GM18507 (cell line): ENCODE data around the gene FCGR3A.
"Not testable (repeated sequence)": the region's sequence is repeated elsewhere in the genome, so short reads cannot be mapped to it uniquely, and the experiment has no call there.

ENCODE experiments used
- DNase-seq: peaks from one replicate; pipeline ENCODE4 v3.0.0; 2011; ENCODE audit warnings: low read depth; ENCODE audit not compliant: insufficient read length; ENCODE audit errors: extremely low spot score
- FAIRE-seq: peaks from 2 replicates; lab custom pipeline; 2011; peaks lifted over from hg19 to GRCh38; lab: Jason Lieb, UNC

Gene FCGR3A

DNA sequence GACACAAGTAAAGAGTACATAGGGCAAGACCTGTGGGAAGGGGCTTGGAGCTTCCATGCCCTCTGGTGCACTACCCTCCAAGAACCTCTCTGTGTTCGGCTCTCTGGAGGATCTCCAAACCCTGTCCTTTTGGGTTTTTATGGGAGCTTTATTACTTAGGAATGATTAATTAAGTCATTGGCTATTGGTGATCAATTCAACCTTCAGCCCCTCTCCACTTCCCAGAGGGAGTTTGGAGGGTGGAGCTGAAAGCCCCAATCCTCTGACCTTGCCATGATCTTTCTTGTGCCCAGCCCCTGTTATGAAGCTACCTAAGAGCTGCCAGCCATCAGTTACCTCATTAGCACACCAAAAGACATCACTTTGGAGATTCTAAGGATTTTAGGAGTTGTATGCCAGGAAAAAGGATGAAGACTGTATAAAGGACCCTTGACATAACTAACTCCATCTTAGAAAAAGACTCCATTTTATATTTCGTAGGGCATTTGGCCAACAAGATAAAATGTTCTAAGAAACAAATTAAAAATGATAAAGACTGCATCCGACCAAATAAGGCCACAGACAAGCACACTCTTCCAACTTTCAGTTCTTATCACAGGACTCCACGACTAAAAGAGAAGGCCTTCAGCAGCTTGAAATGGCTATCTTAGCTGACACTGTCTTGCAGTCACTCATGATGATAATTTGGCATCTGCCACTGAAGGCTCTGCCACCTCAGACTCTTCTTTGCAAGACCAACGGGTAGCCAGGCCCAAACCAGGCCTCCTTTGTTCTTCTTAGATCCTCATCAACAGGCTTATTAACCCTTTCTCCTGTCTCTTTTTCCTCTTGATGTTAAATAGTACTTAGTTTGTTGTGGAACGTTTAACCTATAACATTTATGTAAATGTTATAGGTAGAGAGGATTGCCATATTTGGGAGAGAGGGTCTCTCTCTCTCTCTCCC lies 8.2 kb upstream of the FCGR3A start:
- DNase-seq, FAIRE-seq: not testable (repeated sequence)

DNA sequence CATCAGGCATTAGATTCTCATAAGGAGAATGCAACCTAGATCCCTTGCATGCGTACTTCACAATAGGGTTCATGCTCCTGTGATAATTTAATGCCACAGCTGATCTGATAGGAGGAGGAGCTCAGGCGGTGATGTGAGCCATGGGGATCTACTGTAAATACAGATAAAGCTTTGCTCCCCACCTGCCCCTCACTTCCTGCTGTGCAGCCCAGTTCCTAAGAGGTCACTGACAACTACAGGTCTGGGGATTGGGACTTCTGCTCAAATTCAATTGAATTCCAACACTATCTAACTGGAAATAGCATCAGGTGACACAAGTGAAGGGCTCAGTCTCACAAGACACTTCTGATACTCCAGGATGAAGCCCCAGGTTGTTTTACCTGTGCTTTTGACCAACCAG lies 7.4 kb upstream of the FCGR3A start:
- not testable (repeated sequence) for FAIRE-seq, DNase-seq

DNA sequence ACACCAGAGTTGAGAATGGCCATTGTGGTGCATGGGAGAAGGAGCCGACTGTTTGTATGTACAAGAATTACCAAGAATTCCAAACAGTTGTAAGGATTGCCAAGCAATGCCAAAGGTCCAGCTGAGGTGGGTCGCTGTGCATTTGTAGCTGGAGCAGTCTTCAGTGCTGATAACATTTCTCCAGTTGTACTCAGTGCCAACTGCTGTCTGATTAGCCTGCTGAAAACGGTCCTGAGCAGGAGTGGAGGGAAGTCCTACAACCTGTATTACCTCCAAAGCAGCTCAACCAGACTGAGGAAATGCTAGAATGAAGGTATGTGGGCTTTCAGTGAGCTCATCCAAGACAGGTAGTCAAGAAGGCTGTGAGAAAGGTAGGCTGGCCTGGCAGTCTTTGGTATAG lies 6.5 kb upstream of the FCGR3A start:
- FAIRE-seq, DNase-seq: not testable (repeated sequence)

DNA sequence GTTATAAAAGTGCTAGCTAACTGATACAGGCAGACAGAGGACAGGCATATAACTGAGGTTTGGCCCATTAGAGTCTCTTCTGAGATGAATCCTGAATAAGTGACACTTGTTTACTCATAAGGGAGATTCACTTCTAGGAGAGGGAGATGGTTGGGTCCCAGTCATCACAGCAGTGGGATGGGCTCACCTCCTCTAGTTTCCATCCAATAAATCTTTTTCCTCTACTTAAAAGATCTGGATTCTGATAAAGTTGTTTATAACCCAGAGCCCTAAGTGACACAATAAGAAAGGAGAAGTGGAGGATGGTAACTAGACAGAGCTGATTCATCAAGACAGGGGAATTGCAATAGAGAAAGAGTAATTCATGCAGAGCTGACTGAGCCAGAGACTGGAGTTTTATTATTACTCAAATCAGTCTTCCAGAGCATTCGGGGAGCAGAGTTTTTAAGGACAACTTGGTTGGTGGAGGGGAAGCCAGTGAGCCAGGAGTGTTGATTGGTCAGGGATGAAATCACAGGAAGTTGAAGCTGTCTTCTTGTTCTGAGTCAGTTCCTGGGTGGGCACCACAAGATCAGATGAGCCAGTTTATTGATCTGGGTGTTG lies 5.3 kb upstream of the FCGR3A start:
- DNase-seq: not testable (repeated sequence)
- FAIRE-seq: peak; percentile 79

DNA sequence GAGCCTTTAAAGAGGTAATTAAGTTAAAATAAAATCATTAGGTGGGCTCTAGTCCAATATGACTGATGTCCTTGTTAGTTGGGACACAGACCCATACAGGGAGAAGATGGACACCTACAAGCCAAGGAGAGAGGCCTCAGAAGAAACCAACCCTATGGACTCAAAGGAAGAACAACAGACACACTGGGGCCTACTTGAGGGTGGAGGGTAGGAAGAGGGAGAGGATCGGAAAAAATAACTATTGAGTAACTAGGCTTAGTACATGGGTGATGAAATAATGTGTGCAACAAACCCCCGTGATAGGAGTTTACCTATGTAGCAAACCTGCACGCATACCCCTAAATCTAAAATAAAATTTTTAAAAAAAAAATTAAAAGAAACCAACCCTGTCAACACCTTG lies 4.7 kb upstream of the FCGR3A start:
- not testable (repeated sequence) for DNase-seq

DNA sequence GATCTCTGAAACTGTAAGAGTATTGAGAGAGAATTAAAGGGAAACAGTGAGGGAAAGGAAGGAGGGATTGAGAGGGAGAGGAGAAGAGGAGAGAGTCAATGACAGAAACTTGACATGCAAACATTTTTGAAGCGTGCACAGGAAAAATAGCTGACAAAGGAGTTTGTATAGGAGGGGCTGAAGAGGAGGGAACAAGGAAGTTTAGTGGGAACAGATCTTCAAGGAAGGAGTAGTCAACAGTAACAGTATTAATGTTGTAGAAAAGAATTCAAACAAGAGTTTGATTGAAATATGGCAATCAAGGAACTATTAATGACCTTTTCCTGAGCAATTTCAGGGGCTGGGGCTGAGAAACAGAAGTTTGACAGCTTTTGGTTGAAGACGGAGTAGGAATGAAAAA lies 4.0 kb upstream of the FCGR3A start:
- FAIRE-seq, DNase-seq: not testable (repeated sequence)

More for the DNA sequence above, 4.7 kb upstream of the FCGR3A start:
- FAIRE-seq: not testable (repeated sequence)

DNA sequence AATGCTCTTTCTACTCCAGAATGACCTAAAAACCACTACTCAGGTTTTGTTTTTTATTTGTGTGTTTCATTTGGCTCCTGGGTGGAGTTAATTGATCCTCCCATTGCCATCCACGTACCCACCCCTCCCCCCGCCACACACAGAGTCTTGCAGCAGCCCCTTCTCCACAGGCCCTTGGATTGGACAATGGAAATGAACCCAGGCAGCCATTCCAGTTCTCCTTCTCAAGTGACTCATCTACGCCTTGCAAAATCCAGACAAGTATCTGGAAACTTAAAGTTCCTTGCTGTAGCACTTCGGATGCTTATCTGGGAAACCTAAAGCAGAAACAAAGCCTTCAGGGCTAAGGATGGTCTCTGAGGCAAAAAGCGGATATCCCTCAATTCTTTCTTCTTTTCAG lies 1.3 kb upstream of the FCGR3A start:
- FAIRE-seq, DNase-seq: not testable (repeated sequence)

DNA sequence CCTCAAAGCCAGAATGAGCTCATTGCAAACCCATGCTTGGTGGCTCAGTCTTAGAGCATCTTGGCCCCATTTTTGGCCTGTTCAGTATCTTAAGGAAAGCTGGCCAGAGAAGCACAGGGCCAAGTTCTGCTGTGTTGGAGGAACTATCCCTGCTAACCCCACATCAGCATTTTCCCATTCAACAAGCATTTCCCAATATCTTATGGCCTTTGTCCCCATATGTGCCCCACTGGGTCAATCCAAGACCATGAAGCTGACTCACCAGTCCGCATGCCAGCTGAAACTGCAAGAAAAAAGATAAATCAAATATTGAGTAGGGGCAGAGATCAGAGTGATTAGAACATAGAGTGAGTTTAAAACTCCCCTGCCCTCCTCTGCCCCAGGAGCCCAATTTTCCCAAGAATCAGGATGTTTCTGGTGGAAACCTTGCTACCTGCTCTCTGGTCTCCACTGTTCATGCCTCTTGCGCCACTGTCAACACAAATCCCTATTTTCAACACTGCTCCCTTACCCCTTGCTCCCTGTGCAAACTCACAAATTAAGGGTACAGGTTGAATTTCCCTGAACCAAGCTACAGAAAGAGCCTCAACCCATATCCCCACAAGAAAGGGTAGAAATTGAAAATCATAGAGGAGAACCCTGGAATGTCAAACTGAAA lies 740 bp downstream of the FCGR3A start:
- not testable (repeated sequence) for FAIRE-seq, DNase-seq

DNA sequence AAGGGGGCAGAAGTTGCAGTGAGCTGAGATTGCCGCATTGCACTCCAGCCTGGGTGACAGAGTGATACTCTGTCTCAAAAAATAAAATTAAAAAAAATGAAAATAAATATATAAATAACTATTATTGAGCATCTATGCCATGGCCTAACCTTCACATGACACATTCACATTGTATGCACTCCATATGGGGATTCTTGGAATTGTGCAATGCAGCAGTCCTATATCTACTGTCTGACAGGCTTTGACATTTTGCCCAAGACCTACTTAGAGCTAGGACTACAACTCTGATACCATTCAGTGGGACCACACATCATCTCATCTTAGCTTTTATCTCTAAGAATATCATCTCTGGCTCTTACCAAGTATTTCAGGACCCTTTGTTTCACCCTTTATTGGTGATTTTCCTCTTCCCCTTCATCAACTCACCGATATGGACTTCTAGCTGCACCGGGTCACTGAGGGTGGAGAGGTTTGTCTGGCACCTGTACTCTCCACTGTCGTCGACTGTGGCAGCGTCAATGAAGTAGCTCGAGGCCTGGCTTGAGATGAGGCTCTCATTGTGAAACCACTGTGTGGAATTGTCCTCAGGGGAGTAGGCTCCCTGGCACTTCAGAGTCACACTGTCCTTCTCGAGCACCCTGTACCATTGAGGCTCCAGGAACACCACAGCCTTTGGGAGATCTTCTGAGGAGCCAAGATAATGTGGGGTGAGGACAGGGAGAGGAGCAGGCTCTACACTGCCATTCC lies 1.4 kb downstream of the FCGR3A start:
- FAIRE-seq, DNase-seq: not testable (repeated sequence)

DNA sequence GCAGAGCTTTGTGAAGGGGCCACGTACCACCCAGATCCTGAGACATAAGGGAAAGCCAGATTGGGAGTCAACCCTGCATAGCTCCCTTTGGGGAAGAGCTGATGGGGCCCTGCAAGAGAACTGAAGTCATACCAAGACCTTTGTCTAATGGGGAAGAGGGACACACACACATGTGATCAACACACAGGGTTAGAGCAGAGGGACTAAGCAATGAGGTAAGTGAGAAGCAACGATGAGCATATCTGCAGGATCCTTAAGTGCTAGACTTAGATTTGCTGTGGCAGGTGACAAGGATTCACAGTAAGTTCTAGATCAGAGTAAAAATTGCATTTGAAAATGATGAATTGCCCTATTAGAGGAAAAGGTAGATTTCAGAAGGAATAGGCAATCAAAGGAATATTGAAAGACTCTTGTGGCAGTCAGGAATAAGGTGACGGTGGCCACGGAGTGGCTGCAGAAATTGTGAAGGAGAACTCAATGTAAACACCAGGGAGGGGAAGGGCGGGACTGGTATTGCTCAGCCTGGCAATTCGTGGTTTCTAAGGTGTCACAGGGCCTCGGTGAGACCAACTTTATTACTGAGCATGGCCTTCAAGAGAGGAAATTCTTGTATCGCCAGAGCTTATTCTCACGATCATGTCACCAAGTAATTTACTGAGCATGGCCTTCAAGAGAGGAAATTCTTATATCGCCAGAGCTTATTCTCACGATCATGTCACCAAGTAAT lies 4.5 kb downstream of the FCGR3A start:
- DNase-seq, FAIRE-seq: not testable (repeated sequence)

DNA sequence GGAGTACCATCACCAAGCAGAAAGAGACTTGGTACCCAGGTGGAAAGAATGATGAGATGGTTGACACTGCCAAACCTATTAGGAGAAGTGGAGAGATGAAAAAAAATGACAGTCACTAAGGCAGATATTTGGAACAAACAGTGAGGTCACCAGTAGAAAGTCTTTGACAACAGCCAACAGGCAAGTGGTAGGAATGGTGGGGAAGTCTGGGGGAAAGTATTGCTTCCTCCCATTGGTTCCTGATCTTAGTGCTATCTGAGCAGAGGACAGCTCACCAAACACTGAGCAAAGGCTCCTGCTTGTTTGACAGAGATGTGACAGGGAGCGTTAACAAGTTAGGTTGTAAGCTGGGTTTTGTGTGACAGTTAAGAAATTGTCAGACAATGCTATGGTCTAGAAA lies 6.5 kb downstream of the FCGR3A start:
- DNase-seq, FAIRE-seq: not testable (repeated sequence)

DNA sequence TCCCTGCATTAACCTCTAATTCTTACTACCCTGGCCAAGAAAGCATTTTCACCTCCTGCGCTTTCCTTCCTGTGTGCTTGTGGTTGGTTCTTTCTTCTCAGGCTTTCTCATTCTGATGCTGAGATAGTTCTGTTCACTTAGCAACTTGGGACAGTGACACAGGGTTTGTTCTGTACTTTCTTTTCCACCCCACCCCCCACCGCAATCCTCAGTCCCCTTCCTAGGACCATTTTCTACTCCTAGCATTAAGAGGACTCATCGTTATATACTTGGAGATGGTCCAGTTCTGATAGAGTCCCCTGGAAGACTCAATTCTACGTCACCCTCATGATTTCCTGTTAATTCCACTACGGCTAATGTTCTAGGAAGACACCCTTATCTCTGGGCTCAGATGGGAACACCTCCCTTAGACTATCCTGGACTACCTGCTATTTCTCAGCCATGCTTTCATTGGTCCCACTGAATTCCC lies 7.5 kb downstream of the FCGR3A start:
- not testable (repeated sequence) for DNase-seq
- peak; percentile 97 for FAIRE-seq

DNA sequence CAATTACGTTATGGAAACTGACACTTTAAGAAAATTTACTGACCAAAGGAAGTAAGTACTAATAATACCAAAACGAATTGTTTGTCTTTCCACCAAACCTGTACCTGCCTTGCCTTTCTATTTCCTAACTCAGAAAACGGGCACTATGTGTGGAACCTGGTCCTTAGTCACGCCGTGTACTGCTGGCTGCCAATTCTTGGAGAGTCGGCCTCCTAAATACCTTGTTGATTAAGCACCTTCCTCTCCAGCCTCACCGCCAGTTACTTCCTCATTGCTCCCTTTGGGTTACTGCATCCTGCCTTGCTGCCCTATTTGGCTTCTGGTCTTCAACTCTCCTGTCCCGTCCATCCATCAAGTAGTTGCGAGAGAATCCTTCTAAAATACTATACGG lies 9.1 kb downstream of the FCGR3A start:
- not testable (repeated sequence) for DNase-seq, FAIRE-seq

DNA sequence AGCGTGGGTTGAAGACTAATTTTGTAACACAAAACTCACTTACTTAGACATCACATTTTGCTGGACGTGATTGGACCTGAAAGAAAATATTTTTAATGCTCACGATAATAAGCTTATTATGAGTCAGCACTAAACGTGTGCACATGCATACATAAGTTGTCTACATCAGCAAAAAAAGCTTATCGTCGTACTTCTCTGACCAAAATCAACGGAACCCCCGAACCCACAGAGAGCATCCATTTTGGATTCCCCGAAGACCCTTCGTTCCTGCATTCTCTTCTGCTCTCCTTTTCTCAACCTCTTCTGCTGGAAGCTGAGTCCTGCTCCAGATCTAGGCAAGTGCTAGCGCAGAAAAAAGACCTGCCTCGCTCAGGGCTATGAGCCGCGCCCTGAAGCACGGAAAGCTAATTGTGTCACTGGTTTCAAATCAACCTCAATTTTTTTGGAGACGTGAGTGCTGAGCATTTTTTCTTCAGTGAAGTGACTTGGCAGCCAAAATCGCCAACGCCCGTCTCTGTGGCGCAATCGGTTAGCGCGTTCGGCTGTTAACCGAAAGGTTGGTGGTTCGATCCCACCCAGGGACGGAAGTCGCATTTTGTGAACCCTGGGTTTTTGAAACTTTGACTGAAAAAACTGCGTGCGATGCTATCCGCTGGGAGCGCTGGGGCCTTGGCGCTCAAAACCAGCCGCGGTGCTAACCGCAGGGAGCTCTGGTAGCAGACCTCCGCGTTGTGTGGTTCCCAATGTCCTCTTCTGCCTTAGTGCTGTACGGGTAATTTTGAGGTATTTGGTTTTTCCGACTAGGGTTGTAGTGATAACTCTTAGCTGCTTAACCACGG lies 9.7 kb downstream of the FCGR3A start:
- FAIRE-seq (peak; percentile 87), DNase-seq (peak; percentile 18)

DNA sequence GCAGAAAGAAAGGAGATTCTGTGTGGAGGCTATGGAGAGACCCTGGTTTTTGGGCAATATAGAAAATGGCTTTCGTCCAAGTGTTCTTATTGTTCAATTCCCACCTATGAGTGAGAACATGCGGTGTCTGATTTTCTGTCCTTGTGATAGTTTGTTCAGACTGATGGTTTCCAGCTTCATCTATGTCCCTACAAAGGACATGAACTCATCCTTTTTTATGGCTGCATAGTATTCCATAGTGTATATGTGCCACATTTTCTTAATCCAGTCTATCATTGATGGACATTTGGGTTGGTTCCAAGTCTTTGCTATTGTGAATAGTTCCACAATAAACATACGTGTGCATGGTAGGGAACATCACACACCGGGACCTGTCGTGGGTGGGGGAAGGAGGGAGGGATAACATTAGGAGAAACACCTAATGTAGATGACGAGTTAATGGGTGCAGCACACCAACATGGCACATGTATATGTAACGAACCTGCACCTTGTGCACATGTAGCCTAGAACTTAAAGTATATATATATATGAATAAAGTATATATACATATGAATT lies 10.6 kb downstream of the FCGR3A start:
- FAIRE-seq: not testable (repeated sequence)

DNA sequence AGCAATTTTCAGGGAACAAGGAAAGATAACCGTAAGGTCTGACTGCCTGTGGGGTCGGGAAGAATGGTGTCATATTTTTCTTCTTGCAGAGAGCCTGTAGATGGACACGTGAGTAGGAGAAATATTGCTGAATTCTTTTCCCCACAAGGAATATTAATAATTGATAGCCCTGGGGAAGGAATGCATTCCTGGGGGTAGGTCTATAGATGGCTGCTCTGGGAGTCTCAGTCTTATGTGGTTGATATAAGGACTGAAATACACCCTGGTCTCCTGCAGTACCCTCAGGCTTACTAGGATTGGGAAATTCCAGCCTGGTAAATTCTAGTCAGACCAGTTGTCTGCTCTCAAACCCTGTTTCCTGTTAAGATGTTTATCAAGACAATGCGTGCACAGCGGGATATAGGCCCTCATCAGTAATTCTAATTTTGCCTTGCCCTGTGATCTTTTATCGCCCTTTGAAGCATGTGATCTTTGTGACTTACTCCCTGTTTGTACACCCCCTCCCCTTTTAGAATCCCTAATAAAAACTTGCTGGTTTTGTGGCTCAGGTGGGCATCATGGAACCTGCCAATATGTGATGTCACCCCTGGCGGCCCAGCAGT lies 12.4 kb downstream of the FCGR3A start:
- not testable (repeated sequence) for DNase-seq, FAIRE-seq

More for the DNA sequence above, 10.6 kb downstream of the FCGR3A start:
- not testable (repeated sequence) for DNase-seq
